Thoracic aorta (tissue), 2 donors: Measurements from ENCODE around the gene ESRRB. TPM values are rescaled to one million over a fixed set of nuclear protein-coding genes. Genes with fewer than 3 reads are reported as not detected.

Experiments used
- ATAC-seq: fragments of 150-250 bp; one replicate; pipeline ENCODE4 v1.8.0; 2017; ENCODE audit warnings: low read depth; ENCODE audit not compliant: insufficient number of reproducible peaks, low FRiP score
- DNase-seq: peaks from one replicate; pipeline ENCODE4 v3.0.0-alpha.2; 2020; ENCODE audit warnings: low spot score
- H3K27ac ChIP-seq, 2 donors: fragments of 200-600 bp; sonication (generic); 1 replicate in 1 of 2; 2 replicates in 1 of 2; pipeline ENCODE4 v1.5.1; 2016; ENCODE audit warnings: mild to moderate bottlenecking in 2 of 2, moderate library complexity in 2 of 2
- H3K27me3 ChIP-seq: fragments of 200-600 bp; sonication (generic); replicated peaks from 2 replicates; pipeline ENCODE4 v1.6.0; 2016; ENCODE audit warnings: mild to moderate bottlenecking; ENCODE audit not compliant: insufficient read depth
- H3K36me3 ChIP-seq: fragments of 200-600 bp; sonication (generic); one replicate; pipeline ENCODE4 v1.5.1; 2016
- H3K4me1 ChIP-seq, 2 donors: fragments of 200-600 bp; sonication (generic); 1 replicate in 1 of 2; 2 replicates in 1 of 2; pipeline versions ENCODE4 v1.5.1 to v1.6.0; 2016; ENCODE audit warnings: low read depth in 2 of 2, mild to moderate bottlenecking in 1 of 2; ENCODE audit not compliant: control insufficient read depth in 1 of 2
- H3K4me3 ChIP-seq: fragments of 200-600 bp; sonication (generic); 2 replicates; pipeline ENCODE4 v1.5.1; 2016; ENCODE audit warnings: mild to moderate bottlenecking
- H3K9me3 ChIP-seq: fragments of 200-600 bp; sonication (generic); 2 replicates; pipeline ENCODE4 v1.5.1; 2016
- total RNA-seq, 2 donors: library from RNA; depleted of rRNA; stranded (reverse); fragments of >200 nt; gene quantifications; one replicate each; pipeline versions ENCODE4 v1.1.0 to v1.2.3, GENCODE V29; 2016
- TF ChIP-seq, protein P1 (sequence below): fragments of 200-600 bp; sonication (generic); IDR thresholded peaks from one replicate; pipeline ENCODE4 v1.5.1; 2019; ENCODE audit warnings: antibody characterized with exemption

The ESRRB gene
- total RNA-seq, 2 donors from 2014 or later, result 4.6 TPM; not detected in 1

DNA sequence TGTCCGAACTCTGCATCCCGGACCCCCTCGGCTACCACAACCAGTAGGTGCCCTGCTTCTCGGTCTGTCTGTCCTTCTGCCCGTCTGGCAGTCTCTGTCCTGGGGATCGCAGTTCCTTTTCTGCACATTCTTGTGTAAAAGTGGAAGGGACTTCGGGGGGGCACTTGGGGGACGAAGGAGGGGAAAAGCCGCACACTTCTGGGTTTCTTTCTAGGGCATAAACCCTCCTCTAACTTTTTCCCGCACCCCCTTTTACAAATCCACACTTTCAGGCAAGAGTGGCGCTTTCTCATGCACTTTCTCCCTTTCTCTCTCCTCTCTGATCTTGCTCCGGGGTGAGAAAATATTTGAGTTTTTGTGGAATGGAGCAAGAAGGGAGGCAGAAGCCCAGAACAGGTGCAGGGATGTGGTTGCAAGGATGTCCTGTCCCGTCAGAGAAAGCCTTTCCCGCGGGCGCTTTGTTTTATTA lies 506 bp downstream of the ESRRB start:
- TF ChIP-seq, protein P1, sequence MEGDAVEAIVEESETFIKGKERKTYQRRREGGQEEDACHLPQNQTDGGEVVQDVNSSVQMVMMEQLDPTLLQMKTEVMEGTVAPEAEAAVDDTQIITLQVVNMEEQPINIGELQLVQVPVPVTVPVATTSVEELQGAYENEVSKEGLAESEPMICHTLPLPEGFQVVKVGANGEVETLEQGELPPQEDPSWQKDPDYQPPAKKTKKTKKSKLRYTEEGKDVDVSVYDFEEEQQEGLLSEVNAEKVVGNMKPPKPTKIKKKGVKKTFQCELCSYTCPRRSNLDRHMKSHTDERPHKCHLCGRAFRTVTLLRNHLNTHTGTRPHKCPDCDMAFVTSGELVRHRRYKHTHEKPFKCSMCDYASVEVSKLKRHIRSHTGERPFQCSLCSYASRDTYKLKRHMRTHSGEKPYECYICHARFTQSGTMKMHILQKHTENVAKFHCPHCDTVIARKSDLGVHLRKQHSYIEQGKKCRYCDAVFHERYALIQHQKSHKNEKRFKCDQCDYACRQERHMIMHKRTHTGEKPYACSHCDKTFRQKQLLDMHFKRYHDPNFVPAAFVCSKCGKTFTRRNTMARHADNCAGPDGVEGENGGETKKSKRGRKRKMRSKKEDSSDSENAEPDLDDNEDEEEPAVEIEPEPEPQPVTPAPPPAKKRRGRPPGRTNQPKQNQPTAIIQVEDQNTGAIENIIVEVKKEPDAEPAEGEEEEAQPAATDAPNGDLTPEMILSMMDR, result no peak

GRCh38 chr14:76376878-76377734 lies 1.2 kb downstream of the ESRRB start:
- H3K4me3 ChIP-seq, result peak overlapping the region; percentile 62

More for the DNA sequence above, 506 bp downstream of the ESRRB start:
- H3K4me1 ChIP-seq, result peaks cover 8 to 16% of the 10 kb centered on the region in 2 donors
- no peaks in the 10 kb centered on the region for H3K36me3 ChIP-seq
- DNase-seq, result no peak
- H3K27ac ChIP-seq, result no peak overlapping the region
- no peak for ATAC-seq
- peaks cover 11% of the 10 kb centered on the region for H3K27me3 ChIP-seq
- no peaks in the 10 kb centered on the region for H3K9me3 ChIP-seq
- peak overlapping the region; percentile 62 for H3K4me3 ChIP-seq

GRCh38 chr14:76377735-76378074 lies 1.8 kb downstream of the ESRRB start:
- Histone ChIP-seq H3K4me3 (peak overlapping the region; percentile 62), H3K27me3 (peaks cover 11% of the 10 kb centered on the region), H3K9me3 (no peaks in the 10 kb centered on the region), H3K36me3 (no peaks in the 10 kb centered on the region), H3K4me1 (peaks cover 8 to 16% of the 10 kb centered on the region in 2 donors), H3K27ac (no peak overlapping the region)
- DNase-seq (no peak), ATAC-seq (no peak)
- TF ChIP-seq, protein P1, result no peak

More at GRCh38 chr14:76376878-76377734, 1.2 kb downstream of the ESRRB start:
- Histone ChIP-seq H3K36me3 (no peaks in the 10 kb centered on the region), H3K27me3 (peaks cover 11% of the 10 kb centered on the region), H3K9me3 (no peaks in the 10 kb centered on the region), H3K4me1 (peaks cover 8 to 16% of the 10 kb centered on the region in 2 donors), H3K27ac (no peak overlapping the region)
- TF ChIP-seq, protein P1, result no peak
- ATAC-seq, result no peak
- DNase-seq, result no peak

GRCh38 chr14:76380991-76381390 lies 5.1 kb downstream of the ESRRB start:
- peaks cover 8 to 16% of the 10 kb centered on the region in 2 donors for H3K4me1 ChIP-seq
- TF ChIP-seq, protein P1, result no peak
- peaks cover 11% of the 10 kb centered on the region for H3K27me3 ChIP-seq
- no peaks in the 10 kb centered on the region for H3K36me3 ChIP-seq
- DNase-seq (no peak), ATAC-seq (no peak)
- no peaks in the 10 kb centered on the region for H3K9me3 ChIP-seq
- no peak overlapping the region for H3K27ac ChIP-seq
- H3K4me3 ChIP-seq, result no peak overlapping the region

- Histone ChIP-seq H3K4me3 (no peak overlapping the region), H3K9me3 (no peaks in the 10 kb centered on the region), H3K4me1 (peaks cover 3 to 7% of the 10 kb centered on the region in 2 donors), H3K36me3 (no peaks in the 10 kb centered on the region), H3K27ac (no peak overlapping the region), H3K27me3 (peaks cover 6% of the 10 kb centered on the region)
- DNase-seq, result no peak
- TF ChIP-seq, protein P1, result no peak
- no peak for ATAC-seq
Measured at GRCh38 chr14:76381817-76382494, 6.0 kb downstream of the ESRRB start.
